DMS153 treated with DMSO at 0.1 percent for 48 hours (cell line): ENCODE results near the gene NRP2.

ENCODE experiments used
- DNase-seq: peaks from one replicate; lab custom pipeline; 2025; ENCODE audit not compliant: unreplicated experiment; lab: John Stamatoyannopoulos, UW

NRP2 gene

DNA sequence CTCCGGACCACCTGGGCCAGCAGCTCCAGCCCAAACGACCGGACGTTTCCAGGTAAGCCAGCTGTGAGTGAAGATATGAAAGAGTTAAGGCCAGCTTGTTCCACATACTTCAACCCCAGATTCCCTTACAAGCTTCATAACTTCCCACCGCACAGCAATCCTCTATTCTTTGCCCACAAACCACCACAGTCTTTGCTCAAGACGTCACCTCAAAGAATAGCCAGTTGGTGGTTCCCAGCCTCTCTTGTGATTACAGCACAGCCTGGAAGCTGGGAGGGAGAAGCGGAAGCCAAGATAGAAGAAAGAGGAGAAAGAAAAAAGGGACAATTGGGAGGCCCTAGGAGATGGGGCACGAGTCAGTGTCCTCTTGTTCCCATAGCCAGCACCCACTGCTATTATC, 70.6 kb downstream of the NRP2 start:
- DNase-seq: no peak

DNA sequence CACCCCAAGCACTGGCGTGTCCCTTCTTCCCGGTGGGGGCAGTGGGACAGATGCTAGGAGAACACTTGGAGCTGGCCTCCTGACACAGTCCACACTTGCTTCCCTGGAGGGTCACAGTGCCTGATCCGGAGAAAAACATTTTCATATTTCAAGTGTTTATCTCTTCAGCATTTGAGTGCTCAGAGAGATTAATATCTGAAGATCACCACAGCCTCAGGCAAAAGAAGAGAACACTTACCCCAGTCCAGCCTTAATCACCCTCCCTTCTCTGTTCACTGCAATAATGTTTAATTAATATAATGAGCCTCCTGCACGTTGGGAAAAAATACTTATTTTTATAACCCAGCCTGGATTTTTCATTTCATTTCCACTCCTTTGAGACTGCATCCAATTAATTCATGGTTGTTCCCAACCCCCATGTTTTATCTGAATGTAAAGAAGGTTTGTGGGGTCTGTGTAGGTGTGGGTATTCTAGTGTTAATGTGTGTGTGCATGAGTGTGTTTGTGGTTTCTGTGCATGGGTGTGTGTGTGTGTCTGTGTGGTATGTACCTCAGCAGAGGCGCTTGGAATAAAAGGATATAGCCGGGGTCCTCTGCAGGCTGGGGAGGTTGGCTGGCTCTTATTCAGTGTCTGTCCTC, 72.1 kb downstream of the NRP2 start:
- DNase-seq: no peak

DNA sequence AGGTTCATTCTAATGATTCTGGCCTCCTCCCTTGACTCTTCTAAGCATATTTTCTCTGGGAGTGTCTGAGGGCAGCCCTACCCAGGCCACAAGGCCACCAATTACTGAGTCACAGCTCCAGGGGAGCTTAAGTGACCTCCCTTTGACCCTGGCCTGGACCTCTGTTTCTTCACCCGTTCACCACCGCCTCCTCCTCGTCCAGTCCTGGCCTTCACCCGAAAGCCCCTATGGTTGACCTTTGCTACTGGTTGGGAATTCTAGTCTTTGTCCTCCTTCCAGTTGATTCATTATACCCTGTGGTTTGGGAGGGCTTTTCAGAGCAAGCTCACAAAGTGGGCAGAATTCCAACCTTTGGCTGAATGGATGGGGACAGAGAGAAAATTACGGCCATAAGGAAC, 72.6 kb downstream of the NRP2 start:
- no peak for DNase-seq

DNA sequence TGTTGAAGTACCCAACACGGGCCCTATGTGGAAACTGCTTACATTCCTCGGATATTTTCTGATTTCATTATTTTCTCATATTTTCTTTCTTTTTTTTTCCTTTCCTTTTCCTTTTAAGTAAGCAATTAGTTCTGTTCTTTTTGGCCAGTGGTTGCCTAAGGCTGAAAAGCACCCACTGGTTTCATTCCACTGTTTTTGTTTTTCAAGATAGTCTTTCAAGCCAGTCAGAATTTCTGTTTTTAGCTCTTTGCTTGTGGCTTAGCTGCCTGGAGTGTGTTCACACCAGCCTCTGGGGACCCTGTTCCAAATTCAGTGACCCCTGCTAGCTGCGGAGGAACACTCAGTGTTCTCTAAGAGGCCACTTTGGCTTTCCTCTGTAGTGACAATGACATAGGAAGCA, 73.6 kb downstream of the NRP2 start:
- DNase-seq: no peak

DNA sequence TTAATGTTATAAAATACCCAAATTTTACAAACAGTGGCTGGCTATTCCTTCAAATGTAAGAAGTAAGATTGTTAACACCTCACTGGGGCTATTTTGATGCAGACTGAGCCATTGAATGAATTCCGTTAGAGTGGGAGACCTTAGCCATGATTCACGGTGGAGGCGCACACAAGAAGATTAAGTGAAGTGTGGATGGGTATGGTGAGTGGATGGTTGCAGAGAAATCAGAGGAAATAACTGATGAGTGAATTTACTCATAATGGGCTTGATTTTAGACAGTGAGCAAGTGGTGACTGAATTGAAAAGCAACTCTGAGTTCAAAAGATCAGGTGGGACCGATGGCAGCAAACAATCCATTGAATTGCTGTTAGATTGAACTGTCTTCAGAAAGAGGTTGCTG, 75.0 kb downstream of the NRP2 start:
- no peak for DNase-seq

DNA sequence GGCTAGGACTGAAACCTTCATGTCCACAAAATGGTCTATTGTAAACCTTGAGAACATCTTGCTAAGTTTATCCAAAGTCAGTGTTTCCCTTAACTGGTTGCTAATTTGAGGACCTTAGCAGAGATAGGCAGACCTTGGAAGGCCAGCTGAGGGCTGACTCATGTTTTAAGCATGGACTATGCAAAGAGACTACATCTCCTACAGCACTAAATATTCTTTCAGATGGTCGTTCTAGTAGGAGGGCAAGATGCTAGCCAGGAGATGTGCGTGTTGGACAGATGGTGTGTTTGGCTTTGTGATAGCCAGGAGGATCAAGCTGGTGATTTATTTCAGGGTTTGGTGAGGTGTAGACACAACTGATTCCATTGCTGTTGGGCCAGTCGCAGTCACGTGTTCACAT, 75.8 kb downstream of the NRP2 start:
- DNase-seq: no peak

DNA sequence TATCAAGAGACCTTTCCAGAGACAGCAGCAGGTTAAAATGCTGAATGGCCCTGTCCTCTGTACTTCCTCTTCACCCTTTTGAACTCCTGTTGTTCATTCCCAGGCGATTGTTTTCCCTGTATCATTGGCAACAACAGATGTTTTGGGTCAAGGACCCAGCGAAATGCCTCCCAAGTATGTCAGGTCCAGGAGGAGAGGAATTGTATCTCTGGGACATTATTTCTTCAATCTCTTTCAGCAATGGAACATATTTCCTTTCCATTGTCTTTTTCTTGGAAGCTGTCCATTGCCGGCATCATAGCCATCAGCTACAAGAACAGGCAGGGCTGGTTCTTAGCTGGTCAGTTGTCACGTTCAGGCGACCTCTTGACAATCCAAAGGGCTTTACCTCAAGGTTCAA, 76.2 kb downstream of the NRP2 start:
- DNase-seq: no peak

DNA sequence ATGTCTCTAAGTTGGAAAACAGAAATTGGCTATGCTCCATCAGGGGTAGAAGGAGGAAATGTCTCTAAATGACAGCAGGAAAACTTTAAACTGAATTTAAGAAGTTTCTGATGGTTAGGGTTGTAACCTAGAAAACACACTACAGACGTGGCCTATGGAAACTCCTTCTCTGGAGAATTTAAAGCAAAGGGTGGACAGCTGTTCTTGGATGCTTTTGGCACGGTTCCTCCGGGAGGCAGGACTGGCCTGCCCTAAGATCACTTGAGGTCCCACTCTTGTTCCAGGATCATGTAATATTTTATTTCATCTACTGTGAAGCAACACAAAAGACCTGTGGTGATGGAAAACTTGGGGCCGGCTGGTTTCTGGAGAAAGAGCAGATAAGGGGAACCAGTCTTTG, 77.0 kb downstream of the NRP2 start:
- no peak for DNase-seq

DNA sequence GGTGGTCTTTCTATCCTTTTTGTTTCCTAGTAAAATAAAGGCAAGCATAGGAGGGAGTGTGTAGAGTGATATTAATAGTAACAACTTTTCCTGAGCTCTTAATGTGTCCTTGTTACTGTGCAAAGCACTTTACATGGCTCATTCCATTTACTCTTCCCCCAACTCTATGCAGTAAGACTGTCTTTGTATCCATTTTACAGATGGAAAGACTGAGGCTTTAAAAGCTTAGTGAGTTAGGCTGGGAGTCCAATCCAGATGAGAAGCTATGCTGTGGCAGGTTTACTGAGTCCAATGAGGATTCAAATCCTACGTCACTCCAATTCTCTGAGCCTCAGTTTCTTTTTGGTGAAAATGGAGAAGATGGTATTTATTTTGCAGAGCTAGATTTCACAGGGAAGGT, 77.4 kb downstream of the NRP2 start:
- no peak for DNase-seq

DNA sequence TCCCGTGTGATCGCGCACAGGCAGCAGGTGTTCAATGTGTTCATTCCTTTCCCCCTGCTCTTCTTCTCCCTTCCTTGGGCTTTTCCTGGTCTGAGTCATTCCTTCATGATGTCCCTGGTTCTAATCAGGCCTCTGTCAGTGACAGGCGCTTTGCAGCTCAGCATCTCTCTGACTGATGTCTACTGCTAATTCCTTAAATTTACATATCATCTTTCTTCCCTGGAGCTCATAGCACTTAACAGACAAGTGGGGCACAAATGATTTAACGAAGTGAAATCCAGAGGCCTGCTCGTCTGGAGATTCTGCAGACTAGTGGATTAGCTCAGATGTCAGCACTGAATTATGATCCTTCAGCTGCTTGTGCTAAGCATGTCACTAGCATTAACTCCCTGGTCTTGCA, 77.9 kb downstream of the NRP2 start:
- no peak for DNase-seq

DNA sequence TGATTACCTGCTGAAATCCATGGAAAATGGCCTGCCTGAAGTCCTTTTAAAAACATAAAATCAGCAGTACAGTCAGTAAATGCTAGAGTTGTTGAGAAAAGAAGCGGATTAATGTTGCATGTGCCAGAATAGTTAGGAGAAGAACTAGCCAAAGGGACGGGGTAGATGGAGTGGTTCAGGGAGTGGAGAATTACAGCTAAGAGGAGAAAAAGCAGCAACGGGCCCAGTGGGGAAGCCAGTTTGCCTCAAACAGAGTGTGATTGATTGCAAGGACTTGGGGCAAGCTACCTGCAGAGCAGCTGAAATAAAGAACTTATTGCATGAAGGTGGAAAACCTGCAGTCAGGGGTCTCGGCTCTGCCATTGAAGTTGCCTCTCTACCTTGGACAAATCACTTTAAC, 79.1 kb downstream of the NRP2 start:
- no peak for DNase-seq

DNA sequence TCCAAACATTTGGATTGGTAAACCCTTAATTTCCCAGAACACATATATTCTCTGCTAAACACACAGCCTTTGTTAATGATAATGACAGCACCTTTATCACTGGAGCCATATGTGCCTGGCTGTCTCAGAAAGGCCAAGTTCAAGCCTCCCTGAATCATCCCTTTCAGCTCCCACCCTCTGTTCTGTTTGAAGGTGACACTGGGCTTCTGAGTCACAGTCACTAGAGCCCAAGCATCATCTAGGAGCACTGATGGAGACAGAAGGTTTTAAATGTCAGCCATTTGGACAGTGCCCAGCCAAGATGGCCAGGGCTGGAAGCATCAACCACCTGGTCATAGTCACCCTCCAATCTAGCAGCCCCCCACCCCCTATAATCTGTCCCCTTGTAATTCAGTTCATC, 80.6 kb downstream of the NRP2 start:
- no peak for DNase-seq

DNA sequence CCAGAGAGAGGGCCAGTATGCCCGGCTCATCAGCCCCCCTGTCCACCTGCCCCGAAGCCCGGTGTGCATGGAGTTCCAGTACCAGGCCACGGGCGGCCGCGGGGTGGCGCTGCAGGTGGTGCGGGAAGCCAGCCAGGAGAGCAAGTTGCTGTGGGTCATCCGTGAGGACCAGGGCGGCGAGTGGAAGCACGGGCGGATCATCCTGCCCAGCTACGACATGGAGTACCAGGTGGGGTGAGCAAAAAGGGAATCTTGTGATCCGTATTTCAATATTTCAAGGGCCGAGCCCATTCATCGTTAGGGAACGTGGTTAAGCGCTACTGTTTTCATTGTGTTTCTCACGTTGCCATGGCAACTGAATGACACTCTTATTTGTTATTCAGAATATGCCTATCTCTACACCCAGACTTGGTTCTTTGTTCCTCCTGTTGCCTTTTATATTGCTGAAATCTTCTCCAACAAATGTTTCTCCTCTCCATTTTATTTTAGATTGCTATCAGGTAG, 81.5 kb downstream of the NRP2 start:
- peak; percentile 66 for DNase-seq

DNA sequence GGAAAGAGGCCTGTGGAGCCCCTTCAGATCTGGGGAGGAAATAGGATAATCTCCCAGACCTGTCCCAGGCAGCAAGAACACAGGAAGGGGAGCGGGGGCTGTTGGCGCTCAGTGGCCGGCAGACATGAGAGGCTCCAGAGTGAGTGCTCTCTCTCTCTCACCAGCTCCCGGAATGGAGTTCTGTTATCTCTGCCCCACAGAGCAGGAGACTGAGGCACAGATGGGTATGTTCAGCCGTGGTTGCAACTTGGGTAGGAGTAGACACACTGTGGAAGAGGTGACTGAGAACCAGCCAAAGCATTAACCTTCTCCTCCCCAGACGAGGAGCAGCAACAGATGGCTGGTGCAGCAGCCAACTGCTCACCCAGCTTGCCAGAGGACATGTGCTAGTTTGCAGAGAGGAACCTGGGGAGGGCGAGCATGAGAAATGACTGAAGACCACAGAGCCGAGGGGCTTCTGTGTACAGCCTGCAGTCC, 82.0 kb downstream of the NRP2 start:
- no peak for DNase-seq

DNA sequence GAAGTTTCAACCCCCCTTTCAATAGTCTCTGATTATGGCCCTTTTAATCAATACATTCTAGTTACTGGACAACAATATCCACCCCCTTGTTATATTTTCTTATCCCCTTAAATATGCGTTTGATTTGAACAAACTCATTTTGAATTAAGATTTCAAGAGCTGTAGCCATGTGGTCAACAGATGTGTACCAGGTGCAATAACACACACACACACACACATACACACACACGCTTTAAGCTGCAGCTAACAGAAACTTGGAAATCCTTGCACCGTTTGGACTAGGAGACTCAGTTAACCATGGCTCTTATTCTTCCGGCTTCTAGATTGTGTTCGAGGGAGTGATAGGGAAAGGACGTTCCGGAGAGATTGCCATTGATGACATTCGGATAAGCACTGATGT, 82.8 kb downstream of the NRP2 start:
- no peak for DNase-seq

DNA sequence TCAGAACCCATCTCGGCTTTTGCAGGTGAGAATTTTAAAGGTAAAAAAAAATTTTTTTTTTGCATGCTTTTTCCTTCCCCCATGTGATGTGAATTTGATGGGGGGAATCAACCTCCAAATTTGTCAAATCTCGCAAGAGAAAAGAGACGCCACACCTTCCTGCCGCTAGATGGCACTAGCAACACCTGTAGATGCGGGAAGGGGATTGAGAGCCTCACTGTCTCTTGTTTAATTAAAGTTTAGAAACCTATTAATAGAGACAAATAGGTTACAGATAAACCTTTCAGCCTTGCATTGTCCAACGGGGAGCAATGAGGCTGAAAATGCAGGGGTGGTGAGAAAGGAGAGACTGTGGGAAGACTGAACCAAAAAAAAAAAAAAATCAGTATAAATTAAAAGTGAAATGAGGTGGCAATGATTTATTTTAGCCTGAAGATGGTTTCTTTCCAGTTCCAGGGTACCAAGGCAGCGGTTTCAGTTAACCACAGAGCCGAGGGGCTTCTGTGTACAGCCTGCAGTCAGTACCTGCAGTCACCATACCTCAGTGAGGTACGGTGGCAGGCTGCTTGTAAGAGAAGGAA, 84.6 kb downstream of the NRP2 start:
- DNase-seq: peak; percentile 50

DNA sequence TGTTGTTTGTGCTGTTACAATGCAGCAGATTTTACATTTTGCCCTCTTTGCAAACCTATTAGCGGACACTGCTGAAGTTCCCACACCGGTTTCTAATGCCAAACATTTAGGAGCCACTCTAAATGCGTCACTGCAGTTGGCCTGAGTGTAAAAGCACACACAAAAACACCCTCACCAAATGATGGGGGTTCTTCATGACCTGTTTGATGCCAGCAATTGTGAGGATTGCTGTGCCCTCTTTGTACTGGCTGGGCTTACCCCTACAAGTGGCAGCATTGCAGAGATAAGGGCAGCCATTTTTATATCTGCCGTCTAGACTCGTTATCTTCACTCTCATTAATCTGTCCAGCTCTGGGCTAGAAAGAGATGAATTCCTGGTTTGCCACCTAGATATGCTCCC, 85.3 kb downstream of the NRP2 start:
- DNase-seq: peak; percentile 26

DNA sequence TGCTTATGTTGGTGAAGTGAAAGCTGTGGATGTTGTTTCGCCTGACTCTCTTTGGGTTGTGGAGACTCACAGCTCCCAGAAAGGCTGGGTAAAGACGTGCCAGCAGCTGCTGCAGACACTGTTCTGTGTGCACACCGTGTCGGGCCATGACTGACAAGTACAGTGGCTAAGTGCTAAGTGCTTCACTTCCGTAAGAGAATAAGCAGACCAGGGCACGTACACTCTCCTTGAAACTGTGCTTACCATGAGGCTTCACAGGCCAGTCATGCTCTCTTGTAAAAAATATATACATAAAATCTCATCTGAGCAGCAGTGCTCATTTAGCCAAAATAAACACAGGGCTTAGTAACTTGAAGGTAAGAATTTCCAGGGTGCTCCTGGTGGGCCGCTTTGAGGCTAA, 86.0 kb downstream of the NRP2 start:
- DNase-seq: no peak

DNA sequence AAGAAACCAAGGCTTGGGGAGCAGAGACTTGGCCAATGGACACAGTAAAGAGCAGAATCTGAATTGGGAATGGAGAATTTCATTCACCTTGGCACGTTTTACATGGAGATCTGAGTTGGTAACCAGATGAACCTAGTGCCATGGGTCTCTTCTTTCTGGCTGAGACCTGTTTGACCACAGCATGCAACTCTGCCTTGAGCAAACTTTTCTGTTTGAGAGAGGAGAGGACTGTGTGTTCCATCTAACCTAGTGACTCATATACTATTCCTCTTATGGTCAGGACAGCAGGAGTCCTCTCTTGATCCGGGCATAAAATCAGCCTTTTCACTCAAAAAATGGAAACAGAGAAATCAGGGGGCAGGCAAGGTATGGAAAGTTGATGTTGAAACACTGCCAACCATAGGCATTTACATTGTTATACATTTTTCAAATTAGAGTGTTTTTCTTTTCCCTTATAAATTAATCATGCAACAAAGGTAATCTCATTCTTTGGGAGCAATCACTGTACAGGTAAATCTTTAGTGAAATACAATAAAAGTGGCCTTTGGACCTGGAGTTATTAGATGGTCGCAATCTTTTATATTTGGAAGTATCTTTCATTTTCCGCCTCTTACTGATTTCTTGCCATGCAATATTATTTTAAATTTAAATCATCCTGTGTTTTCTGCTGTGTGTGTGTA, 86.7 kb downstream of the NRP2 start:
- DNase-seq: no peak

DNA sequence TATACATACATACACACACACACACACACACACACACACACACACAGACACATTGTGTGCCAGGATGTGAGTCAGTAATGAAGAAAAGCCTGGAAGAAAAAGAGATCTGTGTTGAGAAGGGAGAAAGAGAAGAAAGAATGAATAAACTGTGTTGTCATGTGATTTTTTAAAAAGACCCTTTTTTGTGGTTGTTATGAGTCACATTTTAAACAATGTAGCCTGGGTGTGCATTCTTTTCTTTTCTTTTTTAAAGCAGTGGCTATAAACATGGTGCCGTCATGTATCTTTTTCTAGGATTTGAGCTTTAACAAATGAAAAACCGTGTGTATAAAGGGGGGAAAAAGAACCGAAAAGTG, 87.2 kb downstream of the NRP2 start:
- DNase-seq: no peak

DNA sequence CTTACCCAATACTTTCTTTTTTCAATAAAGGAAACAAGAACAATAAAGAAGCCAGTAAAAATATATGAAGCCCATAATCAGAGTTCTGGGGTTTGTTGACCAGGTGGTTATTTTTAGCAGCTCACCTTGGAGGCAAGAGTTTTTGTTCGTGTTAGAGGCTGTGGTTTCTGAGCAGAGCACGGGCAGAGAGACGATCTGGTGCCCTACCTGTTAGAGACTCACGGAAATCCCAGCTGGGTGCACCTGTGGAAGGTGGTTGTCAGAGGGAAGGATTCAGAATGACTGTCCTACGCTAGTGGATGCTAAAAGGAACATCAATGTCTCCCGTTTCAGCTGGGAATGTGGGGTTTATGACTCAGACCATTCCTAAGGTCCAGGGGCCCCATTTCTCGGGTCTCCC, 87.6 kb downstream of the NRP2 start:
- peak; percentile 69 for DNase-seq

DNA sequence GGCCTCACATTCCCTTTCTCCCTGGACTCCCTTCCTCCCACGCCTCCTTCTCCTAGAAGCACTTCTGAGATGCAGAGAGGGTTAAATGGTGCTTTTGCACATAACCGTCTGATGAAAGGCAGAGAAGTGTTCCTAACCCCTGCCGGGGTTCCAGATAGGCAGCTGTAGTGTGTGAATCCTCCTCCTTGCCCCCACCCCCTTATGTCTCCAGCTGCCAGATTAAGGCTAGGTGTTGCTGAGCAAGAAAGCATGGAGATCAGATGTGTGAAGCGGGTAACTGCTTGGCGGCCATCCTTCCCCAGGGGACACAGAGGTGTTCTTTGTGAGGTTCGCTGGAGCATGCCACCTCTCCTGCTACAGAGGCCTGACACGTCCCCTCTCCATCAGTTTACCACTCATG, 88.3 kb downstream of the NRP2 start:
- no peak for DNase-seq

DNA sequence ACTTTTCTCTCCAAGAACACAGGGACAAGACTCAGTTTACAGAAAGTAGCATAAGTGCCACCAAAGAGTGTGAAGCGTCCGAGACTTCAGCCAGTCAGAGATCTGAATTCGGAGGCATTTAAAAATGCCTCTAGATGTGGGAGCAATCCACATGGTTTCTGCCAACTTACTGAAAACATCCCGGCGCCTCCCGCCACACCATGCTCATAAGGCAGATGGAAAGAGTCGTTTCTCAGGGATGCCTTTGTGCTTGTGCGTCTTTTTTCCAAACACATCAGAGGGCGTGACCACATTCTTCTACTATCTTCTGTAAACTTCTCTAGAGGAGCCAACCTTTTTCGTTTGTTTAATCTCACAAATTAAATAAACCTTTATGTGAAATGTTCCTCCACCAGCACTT, 88.7 kb downstream of the NRP2 start:
- DNase-seq: no peak
